ENCODE measurements around the gene WDR1.

- TF ChIP-seq CTCF (IDR thresholded peaks at IDR 0.05; ENCODE audit: low read depth, low read length, poor library complexity, severe bottlenecking): no peak
- no peak for TF ChIP-seq EZH2phosphoT487 (IDR thresholded peaks at IDR 0.05; ENCODE audit: borderline replicate concordance, low read length)
These were observed 19.6 kb downstream of the WDR1 start for GRCh38 chr4:10096978-10097335.

Measured in DOHH2 (cell line).